HepG2 (cell line): Measurements from ENCODE around the gene GPS1. TPM values are rescaled to one million over a fixed set of nuclear protein-coding genes. Genes with fewer than 3 reads are reported as not detected.

Source experiments
- AGO1 ChIP-seq: fragments of 200-400 bp; formaldehyde crosslinking; IDR thresholded peaks from 2 replicates; pipeline ENCODE4 v1.6.1; 2017; ENCODE audit warnings: mild to moderate bottlenecking, low read depth, low read length, moderate library complexity; ENCODE audit not compliant: poor library complexity, severe bottlenecking
- AGO2 ChIP-seq: fragments of 200-400 bp; formaldehyde crosslinking; optimal IDR thresholded peaks from 2 replicates; pipeline ENCODE3; 2017; ENCODE audit warnings: mild to moderate bottlenecking, low read depth, low read length, moderate library complexity
- CENPX ChIP-seq: sonication (generic); formaldehyde crosslinking; IDR thresholded peaks from 2 replicates; pipeline ENCODE4 v1.9.0; 2021; ENCODE audit warnings: mild to moderate bottlenecking, missing genetic modification reagents, moderate library complexity
- E2F5 ChIP-seq: sonication (generic); formaldehyde crosslinking; conservative IDR thresholded peaks from 2 replicates; pipeline ENCODE4 v1.4.0; 2020; ENCODE audit warnings: missing genetic modification reagents
- FOXA3 ChIP-seq: IDR thresholded peaks from 2 replicates; pipeline ENCODE4 v1.6.1; 2016; ENCODE audit warnings: missing genetic modification reagents, missing compliant biosample characterization
- KDM5B ChIP-seq: sonication (generic); formaldehyde crosslinking; IDR thresholded peaks from 2 replicates; pipeline ENCODE4 v1.4.0; 2020; ENCODE audit warnings: missing genetic modification reagents, mild to moderate bottlenecking, borderline replicate concordance
- PAF1 ChIP-seq: IDR thresholded peaks from 2 replicates; pipeline ENCODE4 v1.6.1; 2016; ENCODE audit warnings: missing genetic modification reagents, missing compliant biosample characterization
- PTBP1 ChIP-seq: fragments of 200-400 bp; formaldehyde crosslinking; IDR thresholded peaks from 2 replicates; pipeline ENCODE4 v1.6.1; 2018; ENCODE audit warnings: low read length, low read depth; ENCODE audit not compliant: poor library complexity, severe bottlenecking
- SETDB1 ChIP-seq: sonication (generic); formaldehyde crosslinking; IDR thresholded peaks from 2 replicates; pipeline ENCODE4 v1.5.1; 2020; ENCODE audit warnings: missing genetic modification reagents, mild to moderate bottlenecking, borderline replicate concordance
- THAP11 ChIP-seq: IDR thresholded peaks from 2 replicates; pipeline ENCODE4 v1.6.1; 2016; ENCODE audit warnings: missing biosample characterization, missing genetic modification reagents
- TMF1 ChIP-seq: sonication (generic); formaldehyde crosslinking; IDR thresholded peaks from 2 replicates; pipeline ENCODE4 v1.8.1; 2022; ENCODE audit warnings: low read depth, missing genetic modification reagents
- ZBTB25 ChIP-seq: IDR thresholded peaks from 2 replicates; pipeline ENCODE4 v1.6.1; 2018; ENCODE audit warnings: missing genetic modification reagents
- ZFP1 ChIP-seq: IDR thresholded peaks from 2 replicates; pipeline ENCODE4 v1.6.1; 2016
- ZFP91 ChIP-seq: sonication (generic); formaldehyde crosslinking; IDR thresholded peaks from 2 replicates; pipeline ENCODE4 v1.9.0; 2022; ENCODE audit warnings: missing genetic modification reagents, mild to moderate bottlenecking, borderline replicate concordance
- ZNF230 ChIP-seq: sonication (generic); formaldehyde crosslinking; IDR thresholded peaks from 2 replicates; pipeline ENCODE4 v1.4.0; 2020; ENCODE audit warnings: mild to moderate bottlenecking, missing genetic modification reagents
- ZNF260 ChIP-seq: sonication (generic); formaldehyde crosslinking; IDR thresholded peaks from 2 replicates; pipeline ENCODE4 v1.4.0; 2020; ENCODE audit warnings: missing genetic modification reagents, low read depth, mild to moderate bottlenecking, borderline replicate concordance
- ZNF333 ChIP-seq: sonication (generic); formaldehyde crosslinking; IDR thresholded peaks from 2 replicates; pipeline ENCODE4 v1.4.0; 2020; ENCODE audit warnings: mild to moderate bottlenecking, missing genetic modification reagents, borderline replicate concordance
- ZNF780A ChIP-seq: sonication (generic); formaldehyde crosslinking; IDR thresholded peaks from 2 replicates; pipeline ENCODE4 v1.8.0; 2022; ENCODE audit warnings: mild to moderate bottlenecking, missing genetic modification reagents, moderate library complexity
- polyA plus RNA-seq, 8 experiments: library from polyadenylated mRNA; depleted of rRNA in 3 of 8; stranded (reverse) in 7 of 8; unstranded in 1 of 8; fragments of >200 nt; fragmentation: Illumina TruSeq in 4 of 8; extraction: Trizol in 4 of 8; gene quantifications; 2 replicates each; pipeline versions ENCODE4 v1.2.1 to v1.2.3, GENCODE V29; 2011 to 2016; ENCODE audit warnings: low read depth in 4 of 8, missing spikeins in 1 of 8, mixed read lengths in 1 of 8; ENCODE audit not compliant: insufficient read depth in 1 of 8
- total RNA-seq, 5 experiments: library from RNA; depleted of rRNA; stranded (reverse); fragments of >200 nt; fragmentation: Illumina TruSeq; extraction: Trizol; gene quantifications; 2 replicates each; pipeline ENCODE4 v1.2.3, GENCODE V29; 2016; ENCODE audit warnings: low read depth in 1 of 5
- TF ChIP-seq, protein P1 (sequence below): sonication (generic); formaldehyde crosslinking; IDR thresholded peaks from 2 replicates; pipeline ENCODE4 v1.5.0; 2020; ENCODE audit warnings: mild to moderate bottlenecking, missing genetic modification reagents, moderate library complexity
- TF ChIP-seq, protein P2 (sequence below): sonication (generic); formaldehyde crosslinking; IDR thresholded peaks from 2 replicates; pipeline ENCODE4 v1.4.0; 2020; ENCODE audit warnings: missing genetic modification reagents

Gene GPS1
- total and polyA plus RNA-seq, 2 of the 13 experiments (the other 11 are each of a cell fraction or from before 2014, with no cell fraction given), result 124 to 128 TPM

DNA sequence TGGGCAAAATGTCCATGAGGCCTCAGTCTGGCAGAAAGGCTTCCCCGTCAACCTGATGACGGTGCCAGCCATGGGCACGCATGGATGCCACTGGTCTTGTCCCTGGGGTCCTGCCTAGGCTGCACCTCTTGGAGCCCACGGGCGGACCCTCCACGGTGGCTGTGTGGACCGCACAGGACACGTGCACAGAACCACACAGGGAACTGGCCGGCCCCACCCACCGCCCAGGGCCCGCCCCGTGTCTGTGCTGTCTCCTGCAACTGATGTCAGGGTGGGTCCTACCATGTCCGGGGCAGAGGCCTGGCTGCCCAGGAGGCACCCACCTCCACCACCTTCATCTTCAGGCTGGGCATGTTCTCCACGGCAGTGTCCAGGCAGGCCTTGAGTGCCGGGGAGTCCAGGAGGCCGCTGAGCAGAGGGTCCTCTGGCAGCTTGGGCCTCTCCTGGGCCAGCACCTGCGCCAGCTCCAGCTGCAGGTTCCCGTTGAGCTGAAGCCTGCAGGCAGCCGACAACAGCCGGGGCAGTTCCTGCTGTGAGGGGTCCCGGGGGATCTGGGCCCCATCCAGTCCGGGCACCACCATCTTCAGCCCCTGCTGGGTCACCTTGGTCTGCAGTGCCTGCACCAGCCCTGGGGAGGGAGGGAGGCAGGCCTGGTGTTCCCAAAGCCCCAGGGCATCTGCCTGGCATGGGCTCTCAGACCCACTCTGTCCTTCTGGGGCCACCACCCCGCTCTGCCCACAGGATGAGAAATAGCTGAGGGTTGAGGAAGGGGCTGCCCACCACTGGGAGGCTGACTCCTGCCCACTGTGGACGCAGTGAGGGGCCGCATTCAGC, 34.5 kb downstream of the GPS1 start (continued):
- TF ChIP-seq THAP11 (no peak), CENPX (CRISPR knock-in tag) (no peak), ZBTB25 (CRISPR knock-in tag) (no peak), PTBP1 (no peak), ZFP91 (CRISPR knock-in tag) (0 out of 2 replicates have a peak, but pooled peaks have one; percentile 10), AGO1 (peak; percentile 59), ZNF260 (CRISPR knock-in tag) (no peak), ZNF780A (CRISPR knock-in tag) (no peak), TMF1 (CRISPR knock-in tag) (no peak), AGO2 (peak; percentile 96), KDM5B (CRISPR knock-in tag) (peak; percentile 47; the same call in 1 of the 2 replicates), SETDB1 (no peak), ZNF230 (no peak), ZFP1 (CRISPR knock-in tag) (no peak), E2F5 (CRISPR knock-in tag) (no peak), ZNF333 (CRISPR knock-in tag) (no peak), PAF1 (CRISPR knock-in tag) (no peak; the same call in 1 of the 2 replicates), FOXA3 (no peak)
- TF ChIP-seq, protein P1, sequence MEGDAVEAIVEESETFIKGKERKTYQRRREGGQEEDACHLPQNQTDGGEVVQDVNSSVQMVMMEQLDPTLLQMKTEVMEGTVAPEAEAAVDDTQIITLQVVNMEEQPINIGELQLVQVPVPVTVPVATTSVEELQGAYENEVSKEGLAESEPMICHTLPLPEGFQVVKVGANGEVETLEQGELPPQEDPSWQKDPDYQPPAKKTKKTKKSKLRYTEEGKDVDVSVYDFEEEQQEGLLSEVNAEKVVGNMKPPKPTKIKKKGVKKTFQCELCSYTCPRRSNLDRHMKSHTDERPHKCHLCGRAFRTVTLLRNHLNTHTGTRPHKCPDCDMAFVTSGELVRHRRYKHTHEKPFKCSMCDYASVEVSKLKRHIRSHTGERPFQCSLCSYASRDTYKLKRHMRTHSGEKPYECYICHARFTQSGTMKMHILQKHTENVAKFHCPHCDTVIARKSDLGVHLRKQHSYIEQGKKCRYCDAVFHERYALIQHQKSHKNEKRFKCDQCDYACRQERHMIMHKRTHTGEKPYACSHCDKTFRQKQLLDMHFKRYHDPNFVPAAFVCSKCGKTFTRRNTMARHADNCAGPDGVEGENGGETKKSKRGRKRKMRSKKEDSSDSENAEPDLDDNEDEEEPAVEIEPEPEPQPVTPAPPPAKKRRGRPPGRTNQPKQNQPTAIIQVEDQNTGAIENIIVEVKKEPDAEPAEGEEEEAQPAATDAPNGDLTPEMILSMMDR (CRISPR knock-in tag), result no peak
- TF ChIP-seq, protein P2, sequence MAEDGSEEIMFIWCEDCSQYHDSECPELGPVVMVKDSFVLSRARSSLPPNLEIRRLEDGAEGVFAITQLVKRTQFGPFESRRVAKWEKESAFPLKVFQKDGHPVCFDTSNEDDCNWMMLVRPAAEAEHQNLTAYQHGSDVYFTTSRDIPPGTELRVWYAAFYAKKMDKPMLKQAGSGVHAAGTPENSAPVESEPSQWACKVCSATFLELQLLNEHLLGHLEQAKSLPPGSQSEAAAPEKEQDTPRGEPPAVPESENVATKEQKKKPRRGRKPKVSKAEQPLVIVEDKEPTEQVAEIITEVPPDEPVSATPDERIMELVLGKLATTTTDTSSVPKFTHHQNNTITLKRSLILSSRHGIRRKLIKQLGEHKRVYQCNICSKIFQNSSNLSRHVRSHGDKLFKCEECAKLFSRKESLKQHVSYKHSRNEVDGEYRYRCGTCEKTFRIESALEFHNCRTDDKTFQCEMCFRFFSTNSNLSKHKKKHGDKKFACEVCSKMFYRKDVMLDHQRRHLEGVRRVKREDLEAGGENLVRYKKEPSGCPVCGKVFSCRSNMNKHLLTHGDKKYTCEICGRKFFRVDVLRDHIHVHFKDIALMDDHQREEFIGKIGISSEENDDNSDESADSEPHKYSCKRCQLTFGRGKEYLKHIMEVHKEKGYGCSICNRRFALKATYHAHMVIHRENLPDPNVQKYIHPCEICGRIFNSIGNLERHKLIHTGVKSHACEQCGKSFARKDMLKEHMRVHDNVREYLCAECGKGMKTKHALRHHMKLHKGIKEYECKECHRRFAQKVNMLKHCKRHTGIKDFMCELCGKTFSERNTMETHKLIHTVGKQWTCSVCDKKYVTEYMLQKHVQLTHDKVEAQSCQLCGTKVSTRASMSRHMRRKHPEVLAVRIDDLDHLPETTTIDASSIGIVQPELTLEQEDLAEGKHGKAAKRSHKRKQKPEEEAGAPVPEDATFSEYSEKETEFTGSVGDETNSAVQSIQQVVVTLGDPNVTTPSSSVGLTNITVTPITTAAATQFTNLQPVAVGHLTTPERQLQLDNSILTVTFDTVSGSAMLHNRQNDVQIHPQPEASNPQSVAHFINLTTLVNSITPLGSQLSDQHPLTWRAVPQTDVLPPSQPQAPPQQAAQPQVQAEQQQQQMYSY (CRISPR knock-in tag), result no peak
